ENCODE data around the gene COL5A1. TPM values are rescaled to one million over a fixed set of nuclear protein-coding genes. Genes with fewer than 3 reads are reported as not detected.
A peak's percentile ranks its signal among the peaks of the same experiment; 100 is the strongest.
"Not testable (repeated sequence)": the region's sequence is repeated elsewhere in the genome, so short reads cannot be mapped to it uniquely, and the experiment has no call there.

The COL5A1 gene
- polyA plus RNA-seq, 12 donors = 97.3 to 862 (median 434) TPM

DNA sequence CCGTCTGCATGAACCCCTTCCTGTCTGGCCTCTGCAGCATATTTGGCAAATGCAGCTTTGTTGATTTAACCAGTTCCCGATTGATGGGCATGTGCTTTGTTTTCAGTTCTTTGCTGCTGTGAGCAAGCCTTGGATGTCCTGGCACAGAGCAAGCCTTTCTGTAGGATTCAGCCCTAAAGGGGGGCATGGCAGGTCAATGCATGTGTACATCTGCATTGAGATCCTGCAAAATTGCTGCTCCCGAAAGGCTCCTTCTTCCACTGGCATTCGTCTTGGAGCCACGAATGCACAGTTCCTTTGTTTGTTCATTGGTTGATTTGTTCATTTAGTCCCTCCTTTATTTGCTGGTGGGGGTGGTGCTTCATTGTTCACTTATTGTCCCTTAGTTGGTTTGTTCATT is 34.8 kb downstream of the COL5A1 start:
- DNase-seq = no peak

DNA sequence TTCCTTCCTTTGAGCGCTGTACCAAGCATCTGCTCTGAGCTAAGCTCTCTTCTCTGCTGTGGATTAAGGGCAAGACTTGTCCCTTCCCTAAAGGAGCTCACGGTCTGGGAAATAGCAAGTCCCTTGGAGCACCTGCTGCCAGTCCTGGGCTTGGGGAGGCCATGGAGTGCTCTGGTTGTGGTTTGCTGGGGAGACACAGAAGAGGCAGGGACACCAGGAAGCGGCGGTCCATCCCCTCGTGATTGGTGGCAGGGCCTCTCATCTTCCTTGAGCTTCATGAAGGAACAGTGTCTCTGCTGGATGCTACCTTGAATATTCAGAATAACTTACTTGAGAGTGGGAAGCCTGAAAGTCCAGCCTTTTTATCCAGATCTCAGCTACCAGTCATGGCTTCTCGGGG is 35.3 kb downstream of the COL5A1 start:
- DNase-seq = no peak

DNA sequence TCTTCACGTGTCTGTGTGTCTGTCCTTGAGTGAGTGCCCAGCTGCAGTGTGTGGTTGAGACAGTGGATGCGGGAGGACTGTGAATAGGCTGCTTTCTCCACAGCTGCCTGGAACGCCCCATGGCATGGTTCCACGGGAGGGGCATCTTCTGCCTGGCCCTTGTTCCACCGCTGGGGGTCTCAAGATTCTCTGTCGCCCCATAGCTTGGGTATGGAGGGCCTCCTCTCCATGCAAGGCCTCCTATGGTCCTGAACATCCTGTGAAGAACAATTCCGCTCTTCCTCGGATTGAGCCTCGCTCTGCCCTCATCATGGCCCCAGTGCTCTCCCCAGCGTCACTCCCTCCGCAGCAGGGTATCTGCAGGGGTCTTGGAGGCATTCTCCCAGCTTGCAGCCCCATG is 36.1 kb downstream of the COL5A1 start:
- no peak for DNase-seq

DNA sequence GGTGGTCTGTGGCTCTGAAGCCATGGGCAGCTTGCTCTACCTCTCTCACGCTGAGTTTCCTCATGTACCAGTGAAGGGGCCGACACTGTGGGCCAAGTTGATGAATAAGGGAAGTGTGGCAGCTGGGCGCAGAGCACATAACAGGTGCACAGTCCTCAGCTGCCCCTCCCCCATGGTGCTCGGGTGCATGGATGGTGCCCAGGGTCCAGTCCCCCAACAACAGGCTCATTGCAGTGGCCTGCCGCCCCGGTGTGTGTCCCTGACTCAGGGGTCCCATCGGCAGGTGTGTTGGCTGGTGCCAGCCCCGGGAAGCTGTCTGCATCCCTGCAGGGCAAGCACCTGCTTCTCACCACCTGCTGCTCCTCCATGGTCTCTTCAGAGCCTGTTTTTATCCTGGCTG is 36.6 kb downstream of the COL5A1 start:
- no peak for DNase-seq

GRCh38 chr9:134678666-134679443 is 37.3 kb downstream of the COL5A1 start:
- no peak for DNase-seq

GRCh38 chr9:134679616-134680392 is 38.2 kb downstream of the COL5A1 start:
- DNase-seq = no peak

DNA sequence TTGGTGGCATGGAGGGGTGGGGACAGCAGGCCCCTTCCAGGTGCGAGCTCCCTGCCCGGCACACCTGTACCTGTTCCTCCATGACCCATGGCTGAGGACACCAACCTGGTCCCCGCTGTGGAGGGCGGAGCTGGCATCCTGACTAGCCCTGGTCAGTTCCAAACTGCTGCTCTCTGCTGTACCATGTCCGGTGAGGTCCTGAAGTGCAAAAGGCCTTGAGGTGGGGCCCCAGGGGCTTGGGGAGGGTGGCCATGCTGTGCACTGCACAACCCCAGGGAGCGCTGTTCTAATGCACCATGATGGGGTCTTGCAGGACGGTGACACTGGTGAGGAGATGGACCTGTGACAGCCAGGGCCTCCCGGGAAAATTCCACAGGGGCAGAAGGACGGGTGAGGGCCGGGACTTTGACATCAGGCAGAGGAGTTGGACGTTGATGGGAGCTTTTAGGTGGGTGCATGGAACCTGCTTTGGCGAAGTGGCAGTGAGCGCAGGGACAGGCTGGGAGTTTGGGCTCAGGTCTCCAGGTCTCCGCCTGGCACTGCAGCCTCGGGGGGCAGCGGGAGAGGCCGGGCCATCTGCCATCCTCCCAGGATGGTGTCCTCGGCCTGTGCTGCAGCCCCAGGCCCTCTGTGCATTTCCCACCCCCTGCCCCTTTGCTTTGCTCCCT is 38.9 kb downstream of the COL5A1 start:
- DNase-seq = no peak

DNA sequence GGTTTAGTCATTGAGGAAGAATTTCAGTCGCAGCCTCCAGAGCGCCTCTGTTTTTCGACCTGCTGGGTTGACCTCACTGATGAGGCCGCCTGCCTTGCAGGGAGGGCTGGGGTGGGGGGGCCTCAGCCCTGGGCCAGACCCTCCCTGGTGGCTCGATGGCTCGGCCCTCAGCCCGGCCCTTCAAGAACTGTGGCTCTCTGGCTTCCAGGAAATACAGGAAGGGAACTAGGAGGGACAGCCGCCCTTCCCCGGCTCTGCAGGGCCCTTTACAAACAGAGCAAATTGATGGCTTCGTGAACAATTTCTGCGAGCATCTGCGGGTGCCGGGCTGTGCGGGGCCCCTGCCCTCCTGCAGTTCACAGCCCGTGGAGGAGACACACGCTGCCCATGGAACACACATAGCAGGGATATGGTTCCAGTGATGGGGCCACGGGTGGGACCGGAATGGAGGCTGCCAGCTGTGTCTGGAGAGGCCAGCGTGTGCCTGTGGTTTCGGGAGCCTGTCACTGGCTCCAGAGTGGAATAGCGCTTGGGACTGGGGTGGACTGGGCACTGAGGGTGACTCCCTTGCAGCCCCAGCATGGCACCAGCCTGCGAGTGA is 39.6 kb downstream of the COL5A1 start:
- DNase-seq = no peak

GRCh38 chr9:134682026-134682425 is 40.4 kb downstream of the COL5A1 start:
- DNase-seq = no peak

GRCh38 chr9:134682651-134683364 is 41.2 kb downstream of the COL5A1 start:
- no peak for DNase-seq

- DNase-seq = no peak
Observed at GRCh38 chr9:134683714-134684374, 42.2 kb downstream of the COL5A1 start.

GRCh38 chr9:134684375-134684723 is 42.7 kb downstream of the COL5A1 start:
- no peak for DNase-seq

- not testable (repeated sequence) for DNase-seq
Observed at GRCh38 chr9:134684941-134685340, 43.3 kb downstream of the COL5A1 start.

GRCh38 chr9:134685784-134686183 is 44.2 kb downstream of the COL5A1 start:
- DNase-seq = no peak

DNA sequence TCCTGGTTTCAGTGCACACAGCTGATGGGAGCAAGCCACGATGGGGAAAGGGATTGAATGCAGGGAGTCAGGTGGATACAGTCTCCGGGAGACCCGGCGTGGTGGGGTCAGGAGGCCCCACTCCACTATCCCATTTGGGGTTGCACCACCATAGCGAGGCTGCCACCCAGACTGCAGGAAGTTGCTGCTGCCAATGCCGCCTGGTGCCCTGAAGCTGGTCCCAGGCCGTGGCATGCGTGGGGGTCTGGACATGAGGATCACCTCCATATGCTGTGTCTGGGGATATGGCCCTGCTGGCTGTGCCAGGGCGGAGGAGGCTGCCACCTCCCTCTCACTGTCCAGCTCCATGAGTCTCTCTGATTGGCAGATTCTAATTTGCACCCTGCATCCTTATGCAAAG is 45.3 kb downstream of the COL5A1 start:
- DNase-seq = no peak

DNA sequence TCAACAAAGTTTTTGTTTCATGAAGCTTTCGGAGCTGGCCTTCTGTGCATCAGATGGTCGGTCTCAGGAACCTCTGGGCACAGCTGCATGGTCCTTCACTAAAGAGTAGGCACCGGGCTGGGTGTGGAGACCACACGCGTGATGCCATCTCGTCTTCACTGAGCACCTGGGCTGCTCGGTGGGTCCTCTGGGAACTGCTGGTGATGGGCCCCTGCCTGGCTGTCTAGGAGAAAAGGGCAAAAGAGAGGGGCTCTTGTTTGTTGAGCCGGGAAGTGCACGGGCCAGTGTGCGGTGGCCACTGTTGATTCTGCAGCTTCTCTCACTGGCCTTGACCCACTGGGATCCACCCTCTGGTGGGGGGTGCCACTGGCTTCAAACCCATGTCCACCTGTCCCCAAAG is 46.0 kb downstream of the COL5A1 start:
- DNase-seq = no peak

DNA sequence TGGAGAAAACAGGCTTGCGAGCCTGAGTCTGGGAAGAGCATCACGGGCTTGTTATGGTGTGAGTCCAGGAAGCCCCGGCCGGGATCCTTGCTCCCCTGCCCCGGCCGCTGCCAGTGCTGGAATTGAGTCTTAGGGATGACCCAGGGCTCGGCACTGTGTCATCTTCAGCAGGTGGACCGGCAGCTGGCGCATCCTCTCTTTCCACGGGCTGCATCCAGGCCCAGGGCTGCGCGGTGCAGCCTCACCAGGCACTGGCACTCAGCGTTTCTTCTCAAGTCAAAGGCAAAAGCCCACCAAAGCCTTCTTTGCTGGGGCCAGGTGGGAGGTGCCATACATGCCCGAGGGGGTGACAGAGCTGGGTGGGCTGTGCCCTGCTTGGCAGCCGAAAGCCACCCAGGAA is 46.6 kb downstream of the COL5A1 start:
- DNase-seq = no peak

GRCh38 chr9:134688661-134689320 is 47.2 kb downstream of the COL5A1 start:
- DNase-seq = no peak

- peak; percentile 60 for DNase-seq
Observed at GRCh38 chr9:134689321-134690181, 47.9 kb downstream of the COL5A1 start.

All from muscle of arm (tissue), 12 donors.